Esophagus squamous epithelium (tissue), 4 donors: Measurements from ENCODE around the gene DPY19L2.
"Not testable (repeated sequence)": the region's sequence is repeated elsewhere in the genome, so short reads cannot be mapped to it uniquely, and the experiment has no call there.

Experiments used
- CTCF ChIP-seq, 6 experiments: fragments of 450-650 bp in 4 of 6; fragments of 200-600 bp in 2 of 6; sonication (generic) in 2 of 6; IDR thresholded peaks; one replicate each; pipeline ENCODE4 v1.5.1; 2016 to 2019; ENCODE audit warnings: antibody characterized with exemption in 6 of 6, mild to moderate bottlenecking in 4 of 6, moderate library complexity in 4 of 6
- POLR2A ChIP-seq, 4 donors: fragments of 450-650 bp; IDR thresholded peaks; one replicate each; pipeline ENCODE4 v1.6.1; 2017; ENCODE audit warnings: antibody characterized with exemption in 4 of 4, mild to moderate bottlenecking in 4 of 4, moderate library complexity in 3 of 4

- TF ChIP-seq CTCF, POLR2A (IDR thresholded peaks at IDR 0.05): not testable (repeated sequence)
Observed at GRCh38 chr12:63577631-63578030, 90.7 kb downstream of the DPY19L2 start.
